Stomach (tissue), 4 donors: ENCODE data around the gene OTOS.

Experiments
- CTCF ChIP-seq, 7 experiments: fragments of 450-650 bp in 4 of 7; fragments of 200-600 bp in 3 of 7; sonication (generic) in 3 of 7; IDR thresholded peaks; one replicate each; pipeline ENCODE4 v1.5.1; 2016 to 2019; ENCODE audit warnings: antibody characterized with exemption in 7 of 7, control low read depth in 2 of 7, mild to moderate bottlenecking in 1 of 7
- EP300 ChIP-seq: sonication (generic); formaldehyde crosslinking; IDR thresholded peaks from one replicate; pipeline ENCODE4 v1.6.1; 2017; ENCODE audit warnings: antibody characterized with exemption
- POLR2A ChIP-seq, 4 donors: fragments of 450-650 bp; IDR thresholded peaks; one replicate each; pipeline ENCODE4 v1.6.1; 2016; ENCODE audit warnings: antibody characterized with exemption in 4 of 4, control low read depth in 2 of 4, mild to moderate bottlenecking in 1 of 4, moderate library complexity in 1 of 4
- POLR2AphosphoS5 ChIP-seq, 3 donors: sonication (generic); formaldehyde crosslinking; IDR thresholded peaks; one replicate each; pipeline ENCODE4 v1.6.1; 2016; ENCODE audit warnings: antibody characterized with exemption in 3 of 3

- TF ChIP-seq POLR2A (IDR thresholded peaks at IDR 0.05) (no peak), CTCF (IDR thresholded peaks at IDR 0.05) (no peak), EP300 (no peak), POLR2AphosphoS5 (IDR thresholded peaks at IDR 0.05) (no peak)
Measured at GRCh38 chr2:240154606-240155005, 14.1 kb upstream of the OTOS start.
